ENCODE data around the gene ASPHD2.

DNA sequence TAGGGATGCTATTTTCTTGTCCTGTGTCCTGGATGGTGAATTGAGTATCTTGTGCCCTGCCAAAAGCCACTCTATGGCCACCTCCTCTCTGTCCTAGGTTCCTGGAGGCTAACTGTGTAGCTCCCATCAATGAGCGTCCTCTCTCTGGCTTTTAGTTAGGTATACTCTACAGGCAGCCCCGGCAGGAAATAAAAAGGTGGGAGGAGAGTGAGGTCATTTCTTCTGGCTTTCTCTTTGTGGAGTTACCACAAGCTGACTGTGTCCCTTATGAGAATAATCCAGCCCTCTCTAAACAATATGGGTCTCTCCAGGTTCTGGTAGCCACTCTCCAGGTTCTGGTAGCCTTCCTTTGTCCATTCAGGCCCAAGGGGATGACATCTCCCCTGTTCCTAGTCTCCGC is 11.7 kb upstream of the ASPHD2 start:
- TF ChIP-seq SNAI2 (CRISPR knock-in tag; IDR thresholded peaks at IDR 0.05) (no peak), ZNF8 (CRISPR knock-in tag; IDR thresholded peaks at IDR 0.05) (no peak), ZFP3 (CRISPR knock-in tag; IDR thresholded peaks at IDR 0.05) (no peak), CSDC2 (CRISPR knock-in tag; IDR thresholded peaks at IDR 0.05) (no peak), RARB (CRISPR knock-in tag; IDR thresholded peaks at IDR 0.05) (no peak), ZNF565 (CRISPR knock-in tag; conservative IDR thresholded peaks at IDR 0.05; ENCODE audit: low read depth) (no peak), ARNTL (CRISPR knock-in tag; IDR thresholded peaks at IDR 0.05; ENCODE audit: borderline replicate concordance, low read depth) (no peak), ZFP30 (CRISPR knock-in tag; IDR thresholded peaks at IDR 0.05) (no peak), ZC3H10 (CRISPR knock-in tag; IDR thresholded peaks at IDR 0.05) (no peak), PPARA (CRISPR knock-in tag; IDR thresholded peaks at IDR 0.05; ENCODE audit: borderline replicate concordance) (no peak)
- TF ChIP-seq, protein P1, sequence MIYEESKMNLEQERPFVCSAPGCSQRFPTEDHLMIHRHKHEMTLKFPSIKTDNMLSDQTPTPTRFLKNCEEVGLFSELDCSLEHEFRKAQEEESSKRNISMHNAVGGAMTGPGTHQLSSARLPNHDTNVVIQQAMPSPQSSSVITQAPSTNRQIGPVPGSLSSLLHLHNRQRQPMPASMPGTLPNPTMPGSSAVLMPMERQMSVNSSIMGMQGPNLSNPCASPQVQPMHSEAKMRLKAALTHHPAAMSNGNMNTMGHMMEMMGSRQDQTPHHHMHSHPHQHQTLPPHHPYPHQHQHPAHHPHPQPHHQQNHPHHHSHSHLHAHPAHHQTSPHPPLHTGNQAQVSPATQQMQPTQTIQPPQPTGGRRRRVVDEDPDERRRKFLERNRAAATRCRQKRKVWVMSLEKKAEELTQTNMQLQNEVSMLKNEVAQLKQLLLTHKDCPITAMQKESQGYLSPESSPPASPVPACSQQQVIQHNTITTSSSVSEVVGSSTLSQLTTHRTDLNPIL (CRISPR knock-in tag; IDR thresholded peaks at IDR 0.05; ENCODE audit: low read depth): no peak
- TF ChIP-seq, protein P2, sequence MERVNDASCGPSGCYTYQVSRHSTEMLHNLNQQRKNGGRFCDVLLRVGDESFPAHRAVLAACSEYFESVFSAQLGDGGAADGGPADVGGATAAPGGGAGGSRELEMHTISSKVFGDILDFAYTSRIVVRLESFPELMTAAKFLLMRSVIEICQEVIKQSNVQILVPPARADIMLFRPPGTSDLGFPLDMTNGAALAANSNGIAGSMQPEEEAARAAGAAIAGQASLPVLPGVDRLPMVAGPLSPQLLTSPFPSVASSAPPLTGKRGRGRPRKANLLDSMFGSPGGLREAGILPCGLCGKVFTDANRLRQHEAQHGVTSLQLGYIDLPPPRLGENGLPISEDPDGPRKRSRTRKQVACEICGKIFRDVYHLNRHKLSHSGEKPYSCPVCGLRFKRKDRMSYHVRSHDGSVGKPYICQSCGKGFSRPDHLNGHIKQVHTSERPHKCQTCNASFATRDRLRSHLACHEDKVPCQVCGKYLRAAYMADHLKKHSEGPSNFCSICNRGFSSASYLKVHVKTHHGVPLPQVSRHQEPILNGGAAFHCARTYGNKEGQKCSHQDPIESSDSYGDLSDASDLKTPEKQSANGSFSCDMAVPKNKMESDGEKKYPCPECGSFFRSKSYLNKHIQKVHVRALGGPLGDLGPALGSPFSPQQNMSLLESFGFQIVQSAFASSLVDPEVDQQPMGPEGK (CRISPR knock-in tag; IDR thresholded peaks at IDR 0.05; ENCODE audit: borderline replicate concordance): no peak
- TF ChIP-seq, protein P3, sequence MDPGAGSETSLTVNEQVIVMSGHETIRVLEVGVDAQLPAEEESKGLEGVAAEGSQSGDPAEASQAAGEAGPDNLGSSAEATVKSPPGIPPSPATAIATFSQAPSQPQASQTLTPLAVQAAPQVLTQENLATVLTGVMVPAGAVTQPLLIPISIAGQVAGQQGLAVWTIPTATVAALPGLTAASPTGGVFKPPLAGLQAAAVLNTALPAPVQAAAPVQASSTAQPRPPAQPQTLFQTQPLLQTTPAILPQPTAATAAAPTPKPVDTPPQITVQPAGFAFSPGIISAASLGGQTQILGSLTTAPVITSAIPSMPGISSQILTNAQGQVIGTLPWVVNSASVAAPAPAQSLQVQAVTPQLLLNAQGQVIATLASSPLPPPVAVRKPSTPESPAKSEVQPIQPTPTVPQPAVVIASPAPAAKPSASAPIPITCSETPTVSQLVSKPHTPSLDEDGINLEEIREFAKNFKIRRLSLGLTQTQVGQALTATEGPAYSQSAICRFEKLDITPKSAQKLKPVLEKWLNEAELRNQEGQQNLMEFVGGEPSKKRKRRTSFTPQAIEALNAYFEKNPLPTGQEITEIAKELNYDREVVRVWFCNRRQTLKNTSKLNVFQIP (CRISPR knock-in tag; IDR thresholded peaks at IDR 0.05; ENCODE audit: borderline replicate concordance, low read depth): no peak
